DMS53 treated with DMSO at 0.1 percent for 48 hours (cell line): Measurements from ENCODE around the gene POC1B.

Experiments
- DNase-seq: peaks from one replicate; lab custom pipeline; 2025; ENCODE audit not compliant: unreplicated experiment; lab: John Stamatoyannopoulos, UW

POC1B gene

GRCh38 chr12:89390802-89391673 is 134.8 kb downstream of the POC1B start:
- DNase-seq = no peak

DNA sequence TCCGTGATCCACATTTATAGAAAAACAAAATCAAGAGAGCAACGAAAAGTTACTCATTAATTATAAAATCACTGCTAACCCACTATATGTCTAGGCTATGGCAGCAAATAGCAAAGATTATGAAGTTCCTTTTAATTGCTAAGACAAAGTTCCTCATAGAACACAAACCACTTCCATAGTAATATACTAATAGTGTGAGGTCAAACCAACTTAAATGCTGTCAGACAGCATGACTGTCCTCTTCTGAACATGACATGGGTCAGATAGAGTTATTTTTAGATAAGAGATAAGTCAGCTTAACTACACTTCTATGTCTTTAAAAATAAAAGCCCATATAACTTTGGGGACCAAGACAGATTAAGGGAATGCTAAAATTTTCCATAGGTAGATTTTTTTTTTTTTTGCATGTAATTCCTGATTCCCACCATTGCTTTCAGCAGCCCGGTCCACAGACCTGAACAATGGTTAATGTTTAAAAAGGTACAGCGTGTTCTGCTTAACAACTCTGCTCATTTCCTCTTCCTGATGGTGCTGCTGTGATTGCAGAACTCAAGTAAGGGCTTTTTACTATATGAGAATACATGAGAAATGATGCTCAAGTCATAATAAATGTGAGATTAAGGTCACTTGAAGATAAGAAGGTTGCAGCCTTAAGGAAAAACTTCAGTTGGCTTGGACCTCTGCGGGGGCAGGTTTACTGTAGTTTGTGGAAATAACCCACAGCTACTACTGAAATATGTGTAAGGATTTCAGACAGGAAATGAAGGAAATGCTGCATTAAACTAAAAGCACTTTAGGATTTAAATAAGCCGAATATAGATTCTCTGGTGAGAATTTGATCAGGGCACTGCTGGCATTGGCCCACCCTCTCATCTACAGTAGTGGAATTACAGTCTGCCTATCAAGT is 135.8 kb downstream of the POC1B start:
- DNase-seq = no peak

GRCh38 chr12:89386138-89386537 is 139.7 kb downstream of the POC1B start:
- DNase-seq = no peak

DNA sequence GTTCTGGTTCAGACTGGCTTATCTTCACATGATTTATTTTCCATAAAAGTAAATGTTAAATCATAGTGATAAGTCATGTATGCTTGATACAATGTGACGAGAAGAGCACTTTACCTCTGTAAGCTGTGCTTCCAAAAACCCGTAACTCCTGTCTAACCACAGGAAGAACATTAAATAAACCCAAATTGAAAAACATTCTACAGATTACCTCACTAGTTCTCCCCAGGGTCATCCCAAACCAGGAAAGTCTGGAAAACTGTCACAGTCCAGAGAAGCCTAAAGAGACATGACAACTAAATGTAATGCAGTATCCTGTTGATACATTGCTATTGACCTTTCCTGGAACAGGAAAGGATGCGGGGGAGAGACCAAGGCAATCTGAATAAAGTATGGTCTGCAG is 141.0 kb downstream of the POC1B start:
- no peak for DNase-seq

GRCh38 chr12:89384050-89384758 is 141.6 kb downstream of the POC1B start:
- DNase-seq = no peak

DNA sequence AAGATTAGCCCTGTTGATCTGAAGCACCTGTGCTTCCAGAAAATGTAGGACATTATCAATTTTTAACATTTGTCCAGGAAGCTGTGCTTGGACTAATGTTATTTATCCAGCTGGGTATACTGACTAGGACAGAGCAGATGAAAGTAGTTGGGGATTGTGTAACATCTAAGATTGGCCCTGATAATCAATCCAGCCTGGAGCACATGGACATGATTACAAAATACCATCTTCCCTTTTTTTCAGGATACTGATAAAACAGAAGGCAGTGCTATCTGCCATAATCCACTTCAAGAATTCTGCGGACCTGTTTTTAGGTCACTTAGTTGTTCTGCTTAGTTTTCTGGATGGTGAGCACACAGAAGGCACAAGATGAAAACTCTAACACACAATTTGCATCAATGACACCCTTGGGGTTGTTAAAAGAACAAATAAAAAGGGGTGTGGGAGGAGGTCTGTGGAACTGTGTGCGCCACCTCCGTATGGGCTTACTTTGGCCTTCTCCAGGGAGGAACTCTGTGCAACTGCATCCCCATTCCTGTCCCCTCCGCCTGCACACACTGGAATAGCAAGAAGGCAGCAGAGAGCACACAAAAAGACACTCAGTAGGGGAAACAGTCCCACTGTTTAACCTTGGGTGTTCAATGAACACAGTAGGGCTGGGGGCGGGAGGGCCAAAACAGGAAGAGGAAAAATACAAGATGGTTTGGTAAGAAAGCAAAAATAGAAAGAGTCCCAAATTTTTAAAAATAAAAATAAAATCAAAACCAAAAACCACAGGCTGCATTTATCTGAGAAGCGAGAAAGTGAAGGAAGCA is 142.4 kb downstream of the POC1B start:
- DNase-seq = no peak

DNA sequence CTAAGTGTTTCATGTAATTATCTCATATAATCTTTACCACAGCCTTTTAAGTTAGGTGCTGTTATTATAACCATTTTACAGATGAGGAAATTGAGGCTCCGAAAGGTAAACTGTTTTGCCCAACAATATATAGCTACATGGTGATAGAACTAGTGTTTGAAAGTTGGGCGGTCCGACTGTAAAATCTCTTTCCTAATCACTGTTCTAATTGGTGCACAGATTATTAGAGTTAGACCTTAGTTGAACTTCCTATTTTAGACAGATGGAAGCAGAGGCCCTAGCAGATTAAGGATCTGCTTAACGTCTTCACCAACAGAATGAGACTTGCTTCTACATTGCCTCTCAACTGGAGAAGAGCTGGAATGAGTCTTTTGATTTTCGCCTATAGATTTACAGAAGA is 143.5 kb downstream of the POC1B start:
- no peak for DNase-seq

- DNase-seq = no peak
Observed at GRCh38 chr12:89379839-89380467, 145.9 kb downstream of the POC1B start.

- no peak for DNase-seq
Observed at GRCh38 chr12:89379148-89379838, 146.6 kb downstream of the POC1B start.

DNA sequence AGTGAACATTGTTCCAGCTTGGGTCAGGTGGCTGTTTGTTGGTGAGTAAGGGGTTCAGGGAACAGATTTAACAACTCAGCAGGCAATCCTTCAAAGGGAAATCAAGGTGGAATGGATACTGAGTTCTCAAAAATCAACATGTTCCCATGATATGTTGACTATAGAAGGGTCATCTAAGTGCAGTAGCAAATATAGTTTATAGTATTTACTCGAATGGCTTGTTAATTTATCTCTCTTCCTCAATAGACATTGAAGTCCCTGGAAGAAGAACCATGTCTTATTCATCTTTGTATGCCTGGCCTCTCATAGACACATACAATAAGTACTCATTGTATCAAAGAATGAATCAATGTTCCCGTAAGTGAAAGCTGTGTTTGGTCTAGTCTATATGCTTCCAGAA is 149.0 kb downstream of the POC1B start:
- no peak for DNase-seq

DNA sequence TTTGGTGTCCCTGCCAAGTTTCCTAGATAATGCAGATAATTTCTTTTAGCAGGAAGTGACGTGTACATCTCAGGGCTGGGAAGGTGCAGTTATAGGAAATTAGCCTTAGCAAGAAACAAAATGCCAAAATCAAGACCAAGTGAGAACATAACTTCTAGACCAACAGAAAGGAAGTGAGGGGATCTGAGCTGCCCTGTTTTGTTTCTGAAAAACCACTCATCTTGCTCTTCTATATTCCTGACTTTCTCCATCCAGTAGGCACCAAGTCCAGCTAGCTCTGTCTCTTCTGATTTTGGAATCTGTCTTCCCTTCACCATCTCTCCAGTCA is 149.7 kb downstream of the POC1B start:
- DNase-seq = no peak

DNA sequence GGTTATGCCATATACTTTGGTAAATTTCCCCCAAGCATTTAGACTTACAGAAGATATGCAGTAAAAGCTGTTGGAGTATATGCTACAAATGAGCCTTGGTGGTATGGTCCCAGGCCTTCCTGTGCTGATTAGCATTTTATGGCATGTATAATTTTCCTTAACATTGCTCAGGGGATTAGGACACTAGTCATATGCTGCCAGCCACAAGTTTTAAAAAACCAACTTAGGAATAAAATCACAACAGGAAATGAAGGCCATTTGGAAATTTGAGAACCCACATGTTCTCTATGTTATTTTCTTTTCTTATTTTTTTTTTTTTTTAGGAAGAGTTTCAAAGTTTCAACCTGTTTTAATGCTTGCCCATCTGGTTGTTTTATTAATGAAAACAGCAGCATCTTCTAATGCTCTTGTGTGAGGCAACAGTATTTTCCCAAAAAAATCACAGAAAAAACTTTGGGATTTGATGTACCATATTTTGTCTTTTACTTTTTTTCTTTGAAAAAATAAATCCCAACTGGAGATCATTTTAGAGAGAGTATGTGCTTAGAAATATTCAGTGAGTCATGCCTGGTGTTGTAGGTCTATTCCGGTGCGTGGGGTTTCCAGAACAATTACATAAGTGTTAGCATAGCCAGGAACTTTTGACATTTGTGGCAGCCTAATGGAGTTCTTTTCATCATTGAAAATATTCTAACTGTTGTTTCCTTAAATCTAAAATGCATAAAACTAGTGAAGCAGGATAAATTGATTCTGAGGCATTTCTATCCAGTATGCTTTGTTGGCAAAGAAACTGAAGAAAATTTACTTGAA is 151.9 kb downstream of the POC1B start:
- no peak for DNase-seq

- no peak for DNase-seq
Observed at GRCh38 chr12:89372584-89373370, 153.1 kb downstream of the POC1B start.

DNA sequence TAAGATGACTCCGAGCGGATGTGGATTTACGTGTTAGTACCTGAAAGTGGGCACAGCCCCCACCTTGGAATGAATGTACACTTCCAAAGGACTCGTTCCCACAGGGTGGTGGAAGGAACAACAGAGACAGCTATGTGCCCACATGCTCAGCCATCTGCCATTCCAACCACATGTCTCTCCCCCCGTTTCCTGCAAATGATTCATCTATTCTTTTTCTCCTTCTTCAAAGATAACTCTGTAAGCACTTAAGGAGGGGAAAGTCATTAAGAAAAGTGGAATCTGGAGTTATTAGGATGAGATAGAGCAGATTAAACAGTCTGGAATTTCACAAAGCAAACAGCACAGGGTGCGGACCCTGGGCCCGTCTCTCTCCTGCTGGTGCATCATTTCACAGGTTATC is 155.0 kb downstream of the POC1B start:
- no peak for DNase-seq

DNA sequence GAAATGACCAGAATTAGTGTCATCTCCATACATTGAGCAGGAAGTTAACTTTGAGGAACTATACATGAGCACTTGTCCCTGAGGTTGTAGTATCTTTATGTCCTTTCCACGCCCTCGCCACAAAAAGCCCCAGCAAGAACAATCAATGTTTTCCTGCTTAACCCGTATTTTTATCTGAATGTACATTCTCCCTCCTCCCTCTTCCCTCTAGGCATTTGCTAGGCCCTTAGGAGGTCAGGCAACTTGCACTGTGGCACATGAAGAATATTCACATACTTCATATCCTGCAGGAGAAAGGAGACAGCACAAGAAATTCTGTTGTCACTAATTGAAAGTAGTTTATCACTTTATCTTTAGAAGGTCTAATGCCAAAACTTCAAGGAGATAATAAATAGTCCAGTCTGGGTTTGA is 155.4 kb downstream of the POC1B start:
- DNase-seq = no peak
